ENCODE data around the gene KIF14. TPM values are rescaled to one million over a fixed set of nuclear protein-coding genes. Genes with fewer than 3 reads are reported as not detected.

KIF14 gene
- total and polyA plus RNA-seq, 2 donors (not counting 1 experiment from before 2014, with no cell fraction given), result 2.2 to 4.0 TPM

GRCh38 chr1:200629876-200630514 lies 9.4 kb upstream of the KIF14 start:
- Histone ChIP-seq H3K9ac (ENCODE audit: insufficient read depth, low read length) (no peak overlapping the region), H4K20me1 (ENCODE audit: control insufficient read depth, extremely low read depth, insufficient read depth, low read length) (no peaks in the 10 kb centered on the region), H2AFZ (ENCODE audit: low read length) (no peak overlapping the region), H3K4me3 (replicated peaks in 1 of 4; ENCODE audit: control extremely low read depth in 1 of 4, insufficient read depth in 1 of 4, low read depth in 3 of 4, low read length in 4 of 4) (no peak overlapping the region), H3K79me2 (ENCODE audit: control insufficient read depth, insufficient read depth, low read length) (no peaks in the 10 kb centered on the region), H3K9me3 (ENCODE audit: control insufficient read depth, insufficient read depth, low read depth, low read length) (no peaks in the 10 kb centered on the region), H3K36me3 (ENCODE audit: control insufficient read depth, insufficient read depth, low read length) (no peaks in the 10 kb centered on the region), H3K4me1 (ENCODE audit: control insufficient read depth, extremely low read depth, insufficient read depth, low read length) (no peaks in the 10 kb centered on the region), H3K4me2 (ENCODE audit: extremely low read depth, insufficient read depth, low read length) (no peak overlapping the region), H3K27me3 (ENCODE audit: control insufficient read depth, insufficient read depth, low read length) (no peaks in the 10 kb centered on the region), H3K27ac (ENCODE audit: insufficient read depth, low read length) (no peak overlapping the region)
- TF ChIP-seq CTCF (conservative IDR thresholded peaks at IDR 0.05 in 1 of 2, IDR thresholded peaks at IDR 0.05 in 1 of 2; ENCODE audit: low read depth in 1 of 2, low read length in 2 of 2) (no peak), EZH2 (IDR thresholded peaks at IDR 0.05; ENCODE audit: low read length, missing control alignments) (no peak)
- DNase-seq (ENCODE audit: low read depth in 2 of 2), result no peak

- no peak overlapping the region for H3K4me2 ChIP-seq (ENCODE audit: extremely low read depth, insufficient read depth, low read length)
- H3K36me3 ChIP-seq (ENCODE audit: control insufficient read depth, insufficient read depth, low read length), result no peaks in the 10 kb centered on the region
- H4K20me1 ChIP-seq (ENCODE audit: control insufficient read depth, extremely low read depth, insufficient read depth, low read length), result no peaks in the 10 kb centered on the region
- TF ChIP-seq EZH2 (IDR thresholded peaks at IDR 0.05; ENCODE audit: low read length, missing control alignments) (no peak), CTCF (conservative IDR thresholded peaks at IDR 0.05 in 1 of 2, IDR thresholded peaks at IDR 0.05 in 1 of 2; ENCODE audit: low read depth in 1 of 2, low read length in 2 of 2) (no peak)
- H3K27ac ChIP-seq (ENCODE audit: insufficient read depth, low read length), result no peak overlapping the region
- no peaks in the 10 kb centered on the region for H3K4me1 ChIP-seq (ENCODE audit: control insufficient read depth, extremely low read depth, insufficient read depth, low read length)
- no peak overlapping the region for H3K4me3 ChIP-seq (replicated peaks in 1 of 4; ENCODE audit: control extremely low read depth in 1 of 4, insufficient read depth in 1 of 4, low read depth in 3 of 4, low read length in 4 of 4)
- no peaks in the 10 kb centered on the region for H3K79me2 ChIP-seq (ENCODE audit: control insufficient read depth, insufficient read depth, low read length)
- no peak overlapping the region for H2AFZ ChIP-seq (ENCODE audit: low read length)
- H3K27me3 ChIP-seq (ENCODE audit: control insufficient read depth, insufficient read depth, low read length), result no peaks in the 10 kb centered on the region
- no peak for DNase-seq (ENCODE audit: low read depth in 2 of 2)
- no peaks in the 10 kb centered on the region for H3K9me3 ChIP-seq (ENCODE audit: control insufficient read depth, insufficient read depth, low read depth, low read length)
- H3K9ac ChIP-seq (ENCODE audit: insufficient read depth, low read length), result no peak overlapping the region
Measured at GRCh38 chr1:200628223-200628881, 7.8 kb upstream of the KIF14 start.

- no peak overlapping the region for H3K9ac ChIP-seq (ENCODE audit: insufficient read depth, low read length)
- H3K4me1 ChIP-seq (ENCODE audit: control insufficient read depth, extremely low read depth, insufficient read depth, low read length), result no peaks in the 10 kb centered on the region
- TF ChIP-seq CTCF (conservative IDR thresholded peaks at IDR 0.05 in 1 of 2, IDR thresholded peaks at IDR 0.05 in 1 of 2; ENCODE audit: low read depth in 1 of 2, low read length in 2 of 2) (no peak), EZH2 (IDR thresholded peaks at IDR 0.05; ENCODE audit: low read length, missing control alignments) (no peak)
- H3K36me3 ChIP-seq (ENCODE audit: control insufficient read depth, insufficient read depth, low read length), result no peaks in the 10 kb centered on the region
- H3K79me2 ChIP-seq (ENCODE audit: control insufficient read depth, insufficient read depth, low read length), result no peaks in the 10 kb centered on the region
- H2AFZ ChIP-seq (ENCODE audit: low read length), result no peak overlapping the region
- no peaks in the 10 kb centered on the region for H4K20me1 ChIP-seq (ENCODE audit: control insufficient read depth, extremely low read depth, insufficient read depth, low read length)
- H3K4me2 ChIP-seq (ENCODE audit: extremely low read depth, insufficient read depth, low read length), result no peak overlapping the region
- no peaks in the 10 kb centered on the region for H3K9me3 ChIP-seq (ENCODE audit: control insufficient read depth, insufficient read depth, low read depth, low read length)
- H3K27me3 ChIP-seq (ENCODE audit: control insufficient read depth, insufficient read depth, low read length), result no peaks in the 10 kb centered on the region
- DNase-seq (ENCODE audit: low read depth in 2 of 2), result no peak
- H3K27ac ChIP-seq (ENCODE audit: insufficient read depth, low read length), result no peak overlapping the region
- H3K4me3 ChIP-seq (replicated peaks in 1 of 4; ENCODE audit: control extremely low read depth in 1 of 4, insufficient read depth in 1 of 4, low read depth in 3 of 4, low read length in 4 of 4), result no peak overlapping the region
Measured at GRCh38 chr1:200627575-200628222, 7.1 kb upstream of the KIF14 start.
